ENCODE data around the gene CAV3.
"Not testable (repeated sequence)": the region's sequence is repeated elsewhere in the genome, so short reads cannot be mapped to it uniquely, and the experiment has no call there.

DNA sequence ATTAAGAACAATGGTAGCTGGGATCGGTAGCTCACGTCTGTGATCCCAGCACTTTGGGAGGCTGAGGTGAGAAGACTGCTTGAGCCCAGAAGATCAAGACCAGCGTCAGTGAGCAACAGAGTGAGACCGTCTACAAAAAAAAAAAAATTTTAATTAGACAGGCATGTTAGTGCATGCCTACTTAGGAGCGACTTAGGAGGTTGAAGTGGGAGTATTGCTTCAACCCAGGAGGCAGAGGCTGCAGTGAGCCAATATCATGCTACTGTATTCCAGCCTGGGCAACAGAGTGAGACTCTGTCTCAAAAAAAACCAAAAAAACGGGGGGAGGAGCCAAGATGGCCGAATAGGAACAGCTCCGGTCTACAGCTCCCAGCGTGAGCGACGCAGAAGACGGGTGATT is 17.8 kb upstream of the CAV3 start:
- not testable (repeated sequence) for TF ChIP-seq EZH2 (IDR thresholded peaks at IDR 0.05; ENCODE audit: low read length)
- TF ChIP-seq, protein P1, sequence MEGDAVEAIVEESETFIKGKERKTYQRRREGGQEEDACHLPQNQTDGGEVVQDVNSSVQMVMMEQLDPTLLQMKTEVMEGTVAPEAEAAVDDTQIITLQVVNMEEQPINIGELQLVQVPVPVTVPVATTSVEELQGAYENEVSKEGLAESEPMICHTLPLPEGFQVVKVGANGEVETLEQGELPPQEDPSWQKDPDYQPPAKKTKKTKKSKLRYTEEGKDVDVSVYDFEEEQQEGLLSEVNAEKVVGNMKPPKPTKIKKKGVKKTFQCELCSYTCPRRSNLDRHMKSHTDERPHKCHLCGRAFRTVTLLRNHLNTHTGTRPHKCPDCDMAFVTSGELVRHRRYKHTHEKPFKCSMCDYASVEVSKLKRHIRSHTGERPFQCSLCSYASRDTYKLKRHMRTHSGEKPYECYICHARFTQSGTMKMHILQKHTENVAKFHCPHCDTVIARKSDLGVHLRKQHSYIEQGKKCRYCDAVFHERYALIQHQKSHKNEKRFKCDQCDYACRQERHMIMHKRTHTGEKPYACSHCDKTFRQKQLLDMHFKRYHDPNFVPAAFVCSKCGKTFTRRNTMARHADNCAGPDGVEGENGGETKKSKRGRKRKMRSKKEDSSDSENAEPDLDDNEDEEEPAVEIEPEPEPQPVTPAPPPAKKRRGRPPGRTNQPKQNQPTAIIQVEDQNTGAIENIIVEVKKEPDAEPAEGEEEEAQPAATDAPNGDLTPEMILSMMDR (optimal IDR thresholded peaks at IDR 0.05 in 1 of 3, IDR thresholded peaks at IDR 0.05 in 1 of 3, conservative IDR thresholded peaks at IDR 0.05 in 1 of 3; ENCODE audit: extremely low read depth in 1 of 3, insufficient read depth in 2 of 3, low read length in 3 of 3), result not testable (repeated sequence)
